GM15510 (cell line): ENCODE results near the gene PLG.

ENCODE experiments used
- POLR2A ChIP-seq: IDR thresholded peaks from 3 replicates; pipeline ENCODE4 v1.6.1; 2011; ENCODE audit warnings: borderline replicate concordance; ENCODE audit not compliant: insufficient read length; ENCODE audit errors: extremely low read depth

The PLG gene

GRCh38 chr6:160767647-160768019 is 65.6 kb downstream of the PLG start:
- TF ChIP-seq POLR2A = no peak

- no peak for TF ChIP-seq POLR2A
Observed at GRCh38 chr6:160768101-160768500, 66.1 kb downstream of the PLG start.

GRCh38 chr6:160774399-160774798 is 72.4 kb downstream of the PLG start:
- no peak for TF ChIP-seq POLR2A

GRCh38 chr6:160775792-160776580 is 73.9 kb downstream of the PLG start:
- no peak for TF ChIP-seq POLR2A

- no peak for TF ChIP-seq POLR2A
Observed at GRCh38 chr6:160781298-160781697, 79.3 kb downstream of the PLG start.

GRCh38 chr6:160782228-160782627 is 80.2 kb downstream of the PLG start:
- TF ChIP-seq POLR2A = no peak

GRCh38 chr6:160783741-160784140 is 81.7 kb downstream of the PLG start:
- no peak for TF ChIP-seq POLR2A

- no peak for TF ChIP-seq POLR2A
Observed at GRCh38 chr6:160788806-160789205, 86.8 kb downstream of the PLG start.

GRCh38 chr6:160789263-160790027 is 87.4 kb downstream of the PLG start:
- no peak for TF ChIP-seq POLR2A

- no peak for TF ChIP-seq POLR2A
Observed at GRCh38 chr6:160790028-160790792, 88.2 kb downstream of the PLG start.

GRCh38 chr6:160791459-160791858 is 89.4 kb downstream of the PLG start:
- no peak for TF ChIP-seq POLR2A

- TF ChIP-seq POLR2A = no peak
Observed at GRCh38 chr6:160791981-160792418, 90.0 kb downstream of the PLG start.

GRCh38 chr6:160792708-160793107 is 90.7 kb downstream of the PLG start:
- no peak for TF ChIP-seq POLR2A

GRCh38 chr6:160793652-160794051 is 91.6 kb downstream of the PLG start:
- no peak for TF ChIP-seq POLR2A

GRCh38 chr6:160795721-160796120 is 93.7 kb downstream of the PLG start:
- TF ChIP-seq POLR2A = no peak
